Right cardiac atrium (tissue), 5 donors: ENCODE results near the gene NFIC. TPM values are rescaled to one million over a fixed set of nuclear protein-coding genes. Genes with fewer than 3 reads are reported as not detected.
A peak's percentile ranks its signal among the peaks of the same experiment; 100 is the strongest.

Experiments used
- ATAC-seq, 2 donors: fragments of 200-7000 bp; cut with Tn5 transposase; one replicate each; pipeline versions ENCODE4 v1.8.0 to v1.9.1; 2020; ENCODE audit warnings: moderate library complexity in 2 of 2, mild to moderate bottlenecking in 1 of 2
- DNase-seq, 3 donors: peaks; one replicate each; pipeline ENCODE4 v3.0.0-alpha.2; 2020
- H3K27ac ChIP-seq: one replicate; pipeline ENCODE4 v1.5.1; 2013; ENCODE audit warnings: mild to moderate bottlenecking, low read length, control low read depth, moderate library complexity
- H3K27me3 ChIP-seq: one replicate; pipeline ENCODE4 v1.6.1; 2013; ENCODE audit not compliant: control insufficient read depth, insufficient read depth
- H3K4me1 ChIP-seq: one replicate; pipeline ENCODE4 v1.6.1; 2013; ENCODE audit warnings: low read length; ENCODE audit not compliant: control insufficient read depth, insufficient read depth
- H3K4me3 ChIP-seq: one replicate; pipeline ENCODE4 v1.5.1; 2013; ENCODE audit warnings: low read length, control low read depth
- H3K9me3 ChIP-seq: one replicate; pipeline ENCODE4 v1.6.1; 2013; ENCODE audit warnings: low read length; ENCODE audit not compliant: control insufficient read depth
- WGBS: extraction: QIAGEN DNeasy Blood & Tissue Kit; methylation state at CpG from one replicate; pipeline ENCODE4 v1.1.7; 2013; 5-methylcytosine and 5-hydroxymethylcytosine counted together
- intact Hi-C, 4 donors: fragments of 100-400 bp; cut with DNase I; formaldehyde crosslinking; loops; one replicate each; pipeline versions ENCODE4 v1.11.0 to v1.14.0; 2022 to 2023
- polyA plus RNA-seq: library from polyadenylated mRNA; stranded (reverse); fragments of 200-250 nt; gene quantifications from one replicate; pipeline ENCODE4 v1.2.3, GENCODE V29; 2013
- total RNA-seq, 4 donors: library from RNA; stranded (reverse); fragmentation: NEBNext Ultra II Directional; extraction: Animal tissue kit (Norgen Biotek cat#: 25700); gene quantifications; one replicate each; pipeline ENCODE4 v1.2.1, GENCODE V29; 2021
- donor health status: healthy with polysubstance abuse.
- donor health status: DM: no; HTN: yes; CAD: no.
- donor health status: DM: no; HTN: no; CAD: no.
- donor health status: DM: no; HTN: yes; CAD: no; lungs with severe emphysema.
- donor health status: DM: yes; HTN: yes; CAD: no.

Gene NFIC
- total and polyA plus RNA-seq, 5 donors, result 175 to 223 (median 186) TPM

GRCh38 chr19:3350014-3350663 lies 16.2 kb upstream of the NFIC start:
- intact Hi-C loops, result no loop called here
- DNase-seq (peak in 2 of 3 donors; percentile 3), ATAC-seq (no peak)
- peaks cover 6% of the 10 kb centered on the region for H3K4me1 ChIP-seq
- 71% methylated on average over 9 of the region's 9 CpGs for WGBS
- no peak overlapping the region for H3K4me3 ChIP-seq
- H3K9me3 ChIP-seq, result no peaks in the 10 kb centered on the region
- H3K27me3 ChIP-seq, result no peaks in the 10 kb centered on the region
- H3K27ac ChIP-seq, result no peak overlapping the region

- Histone ChIP-seq H3K9me3 (no peaks in the 10 kb centered on the region), H3K27ac (no peak overlapping the region), H3K4me3 (no peak overlapping the region), H3K4me1 (peaks cover 2% of the 10 kb centered on the region), H3K27me3 (no peaks in the 10 kb centered on the region)
- 83% methylated on average over 8 of the region's 8 CpGs for WGBS
- DNase-seq (peak in 2 of 3 donors; percentile 13 to 40), ATAC-seq (no peak)
- intact Hi-C loops, result no loop called here
These were observed 14.5 kb upstream of the NFIC start for GRCh38 chr19:3351702-3352447.

GRCh38 chr19:3353493-3353892 lies 12.9 kb upstream of the NFIC start:
- intact Hi-C loops, result no loop called here
- no peaks in the 10 kb centered on the region for H3K4me1 ChIP-seq
- 52% methylated on average over 5 of the region's 5 CpGs for WGBS
- no peaks in the 10 kb centered on the region for H3K27me3 ChIP-seq
- DNase-seq (peak in 1 of 3 donors; percentile 3), ATAC-seq (no peak)
- no peaks in the 10 kb centered on the region for H3K9me3 ChIP-seq
- H3K27ac ChIP-seq, result no peak overlapping the region
- H3K4me3 ChIP-seq, result no peak overlapping the region

- peak in 1 of 3 donors; percentile 4 for DNase-seq
- H3K27me3 ChIP-seq, result no peaks in the 10 kb centered on the region
- 89% methylated on average over 2 of the region's 2 CpGs for WGBS
- peaks cover 3% of the 10 kb centered on the region for H3K4me1 ChIP-seq
- no peak overlapping the region for H3K27ac ChIP-seq
- no peak for ATAC-seq
- H3K9me3 ChIP-seq, result no peaks in the 10 kb centered on the region
- intact Hi-C loops, result no loop called here
- no peak overlapping the region for H3K4me3 ChIP-seq
These were observed 9.6 kb upstream of the NFIC start for GRCh38 chr19:3356805-3357204.

GRCh38 chr19:3357271-3357991 lies 9.0 kb upstream of the NFIC start:
- 53% methylated on average over 16 of the region's 16 CpGs for WGBS
- no peak overlapping the region for H3K27ac ChIP-seq
- H3K4me1 ChIP-seq, result peaks cover 8% of the 10 kb centered on the region
- intact Hi-C loops, result no loop called here
- no peaks in the 10 kb centered on the region for H3K9me3 ChIP-seq
- H3K4me3 ChIP-seq, result no peak overlapping the region
- DNase-seq (peak in 1 of 3 donors; percentile 41), ATAC-seq (no peak)
- H3K27me3 ChIP-seq, result no peaks in the 10 kb centered on the region

- H3K4me1 ChIP-seq, result peaks cover 8% of the 10 kb centered on the region
- H3K27ac ChIP-seq, result no peak overlapping the region
- H3K27me3 ChIP-seq, result no peaks in the 10 kb centered on the region
- DNase-seq, result peak in 2 of 3 donors; percentile 69 to 70
- peak overlapping the region; percentile 99 for H3K4me3 ChIP-seq
- H3K9me3 ChIP-seq, result no peaks in the 10 kb centered on the region
- intact Hi-C loops, result no loop called here
- 12% methylated on average over 38 of the region's 38 CpGs for WGBS
- ATAC-seq, result peak in 1 of 2 donors; percentile 8
These were observed 8.2 kb upstream of the NFIC start for GRCh38 chr19:3357992-3358688.

GRCh38 chr19:3358689-3359014 lies 7.7 kb upstream of the NFIC start:
- Histone ChIP-seq H3K4me3 (peak overlapping the region; percentile 99), H3K27me3 (no peaks in the 10 kb centered on the region), H3K4me1 (peaks cover 8% of the 10 kb centered on the region), H3K27ac (peak overlapping the region; percentile 14), H3K9me3 (no peaks in the 10 kb centered on the region)
- ATAC-seq, result peak in 1 of 2 donors; percentile 3
- under 1% methylated on average over 27 of the region's 27 CpGs for WGBS
- intact Hi-C loops, result no loop called here
- DNase-seq, result no peak

GRCh38 chr19:3359015-3359918 lies 7.1 kb upstream of the NFIC start:
- Histone ChIP-seq H3K27me3 (no peaks in the 10 kb centered on the region), H3K9me3 (no peaks in the 10 kb centered on the region), H3K4me1 (peaks cover 8% of the 10 kb centered on the region), H3K27ac (peak overlapping the region; percentile 75), H3K4me3 (peak overlapping the region; percentile 99)
- ATAC-seq (peak; percentile 48 to 59), DNase-seq (peak; percentile 65 to 92 (median 92))
- WGBS, result under 1% methylated on average over 114 of the region's 129 CpGs
- intact Hi-C loops, result no loop called here

GRCh38 chr19:3359919-3360420 lies 6.4 kb upstream of the NFIC start:
- DNase-seq (peak in 1 of 3 donors; percentile 74), ATAC-seq (no peak)
- Histone ChIP-seq H3K27ac (peak overlapping the region; percentile 88), H3K9me3 (no peaks in the 10 kb centered on the region), H3K4me1 (peaks cover 8% of the 10 kb centered on the region), H3K4me3 (peak overlapping the region; percentile 99), H3K27me3 (no peaks in the 10 kb centered on the region)
- intact Hi-C loops, result loop anchor here in 3 of 4 donors (5.0 to 10.0 kb wide), 3 partner anchors 42 to 65 kb away; no protein-coding TSS in a partner anchor
- WGBS, result under 1% methylated on average over 79 of the region's 81 CpGs
